ENCODE data around the gene HSCB. TPM values are rescaled to one million over a fixed set of nuclear protein-coding genes. Genes with fewer than 3 reads are reported as not detected.
A peak's percentile ranks its signal among the peaks of the same experiment; 100 is the strongest.

Gene HSCB
- total RNA-seq, 1 experiment from 2014 or later: 19.2 TPM

GRCh38 chr22:28791841-28792490 is 50.1 kb downstream of the HSCB start (continued):
- no peak for TF ChIP-seq E2F4 (CRISPR knock-in tag; IDR thresholded peaks at IDR 0.05; ENCODE audit: borderline replicate concordance, low read depth)
- TF ChIP-seq ZNF396 (CRISPR knock-in tag; IDR thresholded peaks at IDR 0.05; ENCODE audit: borderline replicate concordance): no peak
- TF ChIP-seq AR (CRISPR knock-in tag; IDR thresholded peaks at IDR 0.05): no peak
- no peak for TF ChIP-seq ZNF232 (CRISPR knock-in tag; IDR thresholded peaks at IDR 0.05)
- TF ChIP-seq ZMAT4 (CRISPR knock-in tag; IDR thresholded peaks at IDR 0.05): no peak
- TF ChIP-seq STAT6 (CRISPR knock-in tag; conservative IDR thresholded peaks at IDR 0.05; ENCODE audit: low read depth): no peak
- no peak for TF ChIP-seq ZNF671 (CRISPR knock-in tag; IDR thresholded peaks at IDR 0.05)
- TF ChIP-seq ZBTB21 (CRISPR knock-in tag; IDR thresholded peaks at IDR 0.05; ENCODE audit: borderline replicate concordance): no peak

- Mint-ChIP-seq H3K4me1 (no peaks in the 10 kb centered on the region), H3K4me3 (no peak overlapping the region), H3K27ac (peak overlapping the region; percentile 83), H3K27me3 (ENCODE audit: low read depth) (no peaks in the 10 kb centered on the region), H3K9me3 (no peaks in the 10 kb centered on the region), H3K36me3 (peaks cover 60% of the 10 kb centered on the region)
- ChIA-PET POLR2A (no interaction called here), CTCF (no interaction called here)
- DNase-seq (ENCODE audit: low spot score): no peak
- TF ChIP-seq ZNF121 (CRISPR knock-in tag; IDR thresholded peaks at IDR 0.05) (peak; percentile 50; the same call in 1 of the 2 replicates), ERG (CRISPR knock-in tag; IDR thresholded peaks at IDR 0.05) (0 out of 2 replicates have a peak, but pooled peaks have one; percentile 2), ZNF416 (CRISPR knock-in tag; IDR thresholded peaks at IDR 0.05) (no peak), EMX1 (CRISPR knock-in tag; IDR thresholded peaks at IDR 0.05) (0 out of 2 replicates have a peak, but pooled peaks have one; percentile 21), ZNF317 (CRISPR knock-in tag; IDR thresholded peaks at IDR 0.05; ENCODE audit: borderline replicate concordance, low read depth) (no peak), GTF2I (CRISPR knock-in tag; conservative IDR thresholded peaks at IDR 0.05) (no peak), GABPB1 (CRISPR knock-in tag; IDR thresholded peaks at IDR 0.05) (no peak; the same call in 1 of the 2 replicates), NFATC4 (CRISPR knock-in tag; IDR thresholded peaks at IDR 0.05) (0 out of 2 replicates have a peak, but pooled peaks have one; percentile 37), E2F4 (CRISPR knock-in tag; IDR thresholded peaks at IDR 0.05; ENCODE audit: borderline replicate concordance, low read depth) (no peak)
- ATAC-seq: peak; percentile 31
These were observed 50.9 kb downstream of the HSCB start for GRCh38 chr22:28792491-28793383.
